SK-N-SH (cell line): ENCODE results near the gene CST6. TPM values are rescaled to one million over a fixed set of nuclear protein-coding genes. Genes with fewer than 3 reads are reported as not detected.

Experiments
- CTCF ChIA-PET: fragments of 300-600, 350-600 bp; formaldehyde crosslinking; extraction: SDS; loops from one replicate; lab custom pipeline; 2021; lab: Yijun Ruan, JAX
- POLR2A ChIA-PET: fragments of 350-600 bp; sonication (Branson Sonifier 250); formaldehyde crosslinking; extraction: SDS; loops from one replicate; lab custom pipeline; 2020; ENCODE audit warnings: antibody characterized with exemption, inconsistent platforms; lab: Yijun Ruan, JAX
- DNase-seq: peaks from one replicate; pipeline ENCODE4 v3.0.0; 2012
- H2AFZ ChIP-seq: fragments of 200-600 bp; sonication (generic); 2 replicates; pipeline ENCODE4 v1.8.1; 2016; ENCODE audit warnings: antibody characterized with exemption, mild to moderate bottlenecking, low read depth
- H3F3A ChIP-seq: fragments of 200-600 bp; sonication (generic); replicated peaks from 2 replicates; pipeline ENCODE3; 2016; ENCODE audit warnings: antibody characterized with exemption, mild to moderate bottlenecking; ENCODE audit not compliant: insufficient read depth
- H3K27ac ChIP-seq, 2 experiments: fragments of 200-500 bp in 1 of 2; fragments of 200-600 bp in 1 of 2; sonication (Bioruptor generic) in 1 of 2; sonication (generic), shearing (Covaris generic) in 1 of 2; 2 replicates each; pipeline versions ENCODE4 v1.5.1 to v1.6.1; 2014 to 2016; ENCODE audit warnings: low read depth in 2 of 2, inconsistent platforms in 1 of 2, low read length in 1 of 2, mild to moderate bottlenecking in 1 of 2, mixed read lengths in 1 of 2
- H3K27me3 ChIP-seq: fragments of 200-600 bp; sonication (generic), shearing (Covaris generic); 2 replicates; pipeline ENCODE4 v1.6.1; 2016; ENCODE audit warnings: mixed run types; ENCODE audit not compliant: insufficient read depth
- H3K36me3 ChIP-seq, 2 experiments: fragments of 200-500 bp in 1 of 2; fragments of 200-600 bp in 1 of 2; sonication (Bioruptor generic) in 1 of 2; sonication (generic) in 1 of 2; replicated peaks in 1 of 2; 2 replicates each; pipeline versions ENCODE3 to v1.5.1; 2014 to 2016; ENCODE audit warnings: low read length in 1 of 2, mild to moderate bottlenecking in 1 of 2; ENCODE audit not compliant: insufficient read depth in 2 of 2, control insufficient read depth in 1 of 2
- H3K4me1 ChIP-seq, 2 experiments: fragments of 200-500 bp in 1 of 2; fragments of 200-600 bp in 1 of 2; sonication (Bioruptor generic) in 1 of 2; sonication (generic), shearing (Covaris generic) in 1 of 2; 2 replicates each; pipeline versions ENCODE4 v1.5.1 to v1.6.1; 2014 to 2016; ENCODE audit warnings: low read depth in 1 of 2, low read length in 1 of 2, mixed run types in 1 of 2; ENCODE audit not compliant: insufficient read depth in 2 of 2, control insufficient read depth in 1 of 2
- H3K4me2 ChIP-seq: fragments of 200-600 bp; sonication (generic), shearing (Covaris generic); 2 replicates; pipeline ENCODE4 v1.6.1; 2017; ENCODE audit warnings: mixed run types
- H3K4me3 ChIP-seq, 2 experiments: fragments of 200-500 bp in 1 of 2; fragments of 200-600 bp in 1 of 2; sonication (Bioruptor generic) in 1 of 2; sonication (generic), shearing (Covaris generic) in 1 of 2; 2 replicates each; pipeline versions ENCODE4 v1.5.1 to v1.8.1; 2014 to 2016; ENCODE audit warnings: low read depth in 2 of 2, inconsistent platforms in 1 of 2, low read length in 1 of 2, mild to moderate bottlenecking in 1 of 2, mixed read lengths in 1 of 2, moderate library complexity in 1 of 2
- H3K79me2 ChIP-seq: fragments of 200-600 bp; sonication (generic); 2 replicates; pipeline ENCODE4 v1.8.1; 2017; ENCODE audit warnings: mild to moderate bottlenecking; ENCODE audit not compliant: insufficient read depth
- H3K9ac ChIP-seq: fragments of 200-600 bp; sonication (generic); 2 replicates; pipeline ENCODE4 v1.6.1; 2017; ENCODE audit warnings: mixed run types
- H3K9me2 ChIP-seq: fragments of 200-600 bp; sonication (generic); 2 replicates; pipeline ENCODE4 v1.6.1; 2017; ENCODE audit warnings: mixed run types
- H3K9me3 ChIP-seq: fragments of 200-600 bp; sonication (generic); 2 replicates; pipeline ENCODE4 v1.6.1; 2017; ENCODE audit warnings: mixed run types, mild to moderate bottlenecking, moderate library complexity
- H4K20me1 ChIP-seq: fragments of 200-600 bp; sonication (generic); 2 replicates; pipeline ENCODE4 v1.6.1; 2017; ENCODE audit warnings: mild to moderate bottlenecking, mixed run types; ENCODE audit not compliant: insufficient read depth
- CHD2 ChIP-seq: fragments of 150-350 bp; IDR thresholded peaks from 2 replicates; pipeline ENCODE4 v1.6.1; 2018; ENCODE audit warnings: low read length; ENCODE audit not compliant: partially characterized antibody
- FOSL2 ChIP-seq: IDR thresholded peaks from 2 replicates; pipeline ENCODE4 v1.4.0; 2012; ENCODE audit warnings: low read depth, mild to moderate bottlenecking, moderate library complexity, borderline replicate concordance
- GABPA ChIP-seq: IDR thresholded peaks from 2 replicates; pipeline ENCODE4 v1.4.0; 2012; ENCODE audit warnings: low read depth, mild to moderate bottlenecking
- GATA2 ChIP-seq: sonication (generic); formaldehyde crosslinking; IDR thresholded peaks from 2 replicates; pipeline ENCODE4 v1.5.0; 2020; ENCODE audit warnings: mild to moderate bottlenecking, missing genetic modification reagents
- MEF2A ChIP-seq: IDR thresholded peaks from 2 replicates; pipeline ENCODE4 v1.4.0; 2012; ENCODE audit warnings: low read depth, borderline replicate concordance
- MXI1 ChIP-seq: IDR thresholded peaks from 2 replicates; pipeline ENCODE4 v1.6.1; 2012; ENCODE audit warnings: mild to moderate bottlenecking, low read depth, low read length, improper control_type of control experiment
- NRF1 ChIP-seq: IDR thresholded peaks from 2 replicates; pipeline ENCODE4 v1.6.1; 2012; ENCODE audit warnings: low read depth, mild to moderate bottlenecking, low read length
- RCOR1 ChIP-seq: fragments of 150-350 bp; IDR thresholded peaks from 2 replicates; pipeline ENCODE4 v1.6.1; 2017; ENCODE audit warnings: antibody characterized with exemption, low read length
- RXRA ChIP-seq: IDR thresholded peaks from 2 replicates; pipeline ENCODE4 v1.4.0; 2012; ENCODE audit warnings: low read depth, mild to moderate bottlenecking, borderline replicate concordance
- SIN3A ChIP-seq: IDR thresholded peaks from 2 replicates; pipeline ENCODE4 v1.6.1; 2012; ENCODE audit warnings: low read depth, mild to moderate bottlenecking, low read length, moderate library complexity, borderline replicate concordance
- TAF1 ChIP-seq: IDR thresholded peaks from 2 replicates; pipeline ENCODE4 v1.6.1; 2012; ENCODE audit warnings: low read depth, mild to moderate bottlenecking, low read length, moderate library complexity, borderline replicate concordance
- TEAD4 ChIP-seq: IDR thresholded peaks from 2 replicates; pipeline ENCODE4 v1.4.0; 2012; ENCODE audit warnings: mild to moderate bottlenecking, borderline replicate concordance; ENCODE audit not compliant: insufficient read depth
- YY1 ChIP-seq: IDR thresholded peaks from 2 replicates; pipeline ENCODE4 v1.4.0; 2012; ENCODE audit warnings: low read depth, mild to moderate bottlenecking
- WGBS: methylation state at CpG from one replicate; pipeline ENCODE4 v1.1.6; 2017; ENCODE audit warnings: low lambda C conversion rate; 5-methylcytosine and 5-hydroxymethylcytosine counted together
- polyA plus RNA-seq, 3 experiments: library from polyadenylated mRNA; depleted of rRNA; stranded (reverse); fragments of >200 nt; gene quantifications; 2 replicates each; pipeline ENCODE4 v1.2.3, GENCODE V29; 2012
- TF ChIP-seq, protein P1 (sequence below): fragments of 150-350 bp; IDR thresholded peaks from 2 replicates; pipeline ENCODE4 v1.6.1; 2016; ENCODE audit warnings: mild to moderate bottlenecking, low read depth, low read length
- TF ChIP-seq, protein P2 (sequence below): IDR thresholded peaks from 2 replicates; pipeline ENCODE4 v1.4.0; 2012; ENCODE audit warnings: low read depth
- TF ChIP-seq, protein P3 (sequence below): IDR thresholded peaks from 2 replicates; pipeline ENCODE4; 2012
- TF ChIP-seq, protein P4 (sequence below): fragments of 200-600 bp; sonication (generic); IDR thresholded peaks from 2 replicates; pipeline ENCODE4 v1.6.1; 2017; ENCODE audit warnings: antibody characterized with exemption, mild to moderate bottlenecking, moderate library complexity

CST6 gene
- polyA plus RNA-seq, 1 of the 3 experiments (the other 2 are of a cell fraction), result 0.90 TPM

DNA sequence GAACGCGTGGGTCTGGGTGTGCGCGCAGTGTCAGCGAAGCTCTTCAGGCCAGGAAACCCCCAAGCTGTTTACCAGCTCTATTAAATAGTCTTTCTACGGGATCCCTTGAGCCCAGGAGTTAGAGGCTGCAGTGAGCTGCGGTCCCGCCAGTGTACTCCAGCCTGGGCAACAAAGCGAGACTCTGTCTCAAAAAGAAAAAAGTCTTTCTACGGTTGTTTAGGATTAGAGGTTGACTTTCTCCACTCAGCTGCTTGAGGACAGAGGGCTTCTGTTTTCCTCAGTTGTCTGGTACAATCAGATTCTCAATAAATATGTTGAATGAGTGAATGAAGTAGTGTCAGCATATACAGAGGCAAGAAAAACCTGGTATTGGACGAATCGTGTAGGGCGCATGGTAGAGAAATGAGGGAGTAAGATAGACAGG, 49.7 kb upstream of the CST6 start:
- Histone ChIP-seq H3K9ac (peak overlapping the region; percentile 100), H3K27me3 (no peaks in the 10 kb centered on the region), H3F3A (peaks cover 4% of the 10 kb centered on the region), H3K4me3 (peak overlapping the region; percentile 97 to 98), H4K20me1 (peaks cover 9% of the 10 kb centered on the region; the same call in 1 of the 2 replicates), H3K4me1 (peaks cover 8 to 14% of the 10 kb centered on the region in 2 experiments; a peak in 3 of 4 replicates), H3K36me3 (peaks cover 20 to 32% of the 10 kb centered on the region in 2 experiments), H3K27ac (peak overlapping the region; percentile 7 to 12; a peak in 1 of 4 replicates)
- CTCF ChIA-PET, result interaction anchor here (1.0 to 2.0 kb wide), 2 partner anchors 76 to 78 kb away, joined by 4 read pairs; no protein-coding TSS in a partner anchor
- POLR2A ChIA-PET, result interaction anchor here (1.1 kb wide), 1 partner anchor 37 kb away, joined by 6 read pairs; no protein-coding TSS in a partner anchor
- 5% methylated on average over 13 of the region's 13 CpGs for WGBS
- no peak for TF ChIP-seq GATA2 (CRISPR knock-in tag)
- no peak for TF ChIP-seq SIN3A
- no peak for TF ChIP-seq RXRA
- TF ChIP-seq, protein P1, sequence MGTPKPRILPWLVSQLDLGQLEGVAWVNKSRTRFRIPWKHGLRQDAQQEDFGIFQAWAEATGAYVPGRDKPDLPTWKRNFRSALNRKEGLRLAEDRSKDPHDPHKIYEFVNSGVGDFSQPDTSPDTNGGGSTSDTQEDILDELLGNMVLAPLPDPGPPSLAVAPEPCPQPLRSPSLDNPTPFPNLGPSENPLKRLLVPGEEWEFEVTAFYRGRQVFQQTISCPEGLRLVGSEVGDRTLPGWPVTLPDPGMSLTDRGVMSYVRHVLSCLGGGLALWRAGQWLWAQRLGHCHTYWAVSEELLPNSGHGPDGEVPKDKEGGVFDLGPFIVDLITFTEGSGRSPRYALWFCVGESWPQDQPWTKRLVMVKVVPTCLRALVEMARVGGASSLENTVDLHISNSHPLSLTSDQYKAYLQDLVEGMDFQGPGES, result no peak
- TF ChIP-seq FOSL2, result no peak
- no peak for TF ChIP-seq YY1
- TF ChIP-seq, protein P2, sequence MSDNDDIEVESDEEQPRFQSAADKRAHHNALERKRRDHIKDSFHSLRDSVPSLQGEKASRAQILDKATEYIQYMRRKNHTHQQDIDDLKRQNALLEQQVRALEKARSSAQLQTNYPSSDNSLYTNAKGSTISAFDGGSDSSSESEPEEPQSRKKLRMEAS, result no peak
- TF ChIP-seq CHD2, result no peak
- no peak for TF ChIP-seq MXI1
- TF ChIP-seq TEAD4, result no peak
- no peak for TF ChIP-seq MEF2A
- TF ChIP-seq GABPA, result no peak
- no peak for TF ChIP-seq RCOR1
- TF ChIP-seq, protein P3, sequence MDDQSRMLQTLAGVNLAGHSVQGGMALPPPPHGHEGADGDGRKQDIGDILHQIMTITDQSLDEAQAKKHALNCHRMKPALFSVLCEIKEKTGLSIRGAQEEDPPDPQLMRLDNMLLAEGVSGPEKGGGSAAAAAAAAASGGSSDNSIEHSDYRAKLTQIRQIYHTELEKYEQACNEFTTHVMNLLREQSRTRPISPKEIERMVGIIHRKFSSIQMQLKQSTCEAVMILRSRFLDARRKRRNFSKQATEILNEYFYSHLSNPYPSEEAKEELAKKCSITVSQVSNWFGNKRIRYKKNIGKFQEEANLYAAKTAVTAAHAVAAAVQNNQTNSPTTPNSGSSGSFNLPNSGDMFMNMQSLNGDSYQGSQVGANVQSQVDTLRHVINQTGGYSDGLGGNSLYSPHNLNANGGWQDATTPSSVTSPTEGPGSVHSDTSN, result no peak
- no peak; the same call in 1 of the 2 replicates for TF ChIP-seq NRF1
- no peak for TF ChIP-seq TAF1
- TF ChIP-seq, protein P4, sequence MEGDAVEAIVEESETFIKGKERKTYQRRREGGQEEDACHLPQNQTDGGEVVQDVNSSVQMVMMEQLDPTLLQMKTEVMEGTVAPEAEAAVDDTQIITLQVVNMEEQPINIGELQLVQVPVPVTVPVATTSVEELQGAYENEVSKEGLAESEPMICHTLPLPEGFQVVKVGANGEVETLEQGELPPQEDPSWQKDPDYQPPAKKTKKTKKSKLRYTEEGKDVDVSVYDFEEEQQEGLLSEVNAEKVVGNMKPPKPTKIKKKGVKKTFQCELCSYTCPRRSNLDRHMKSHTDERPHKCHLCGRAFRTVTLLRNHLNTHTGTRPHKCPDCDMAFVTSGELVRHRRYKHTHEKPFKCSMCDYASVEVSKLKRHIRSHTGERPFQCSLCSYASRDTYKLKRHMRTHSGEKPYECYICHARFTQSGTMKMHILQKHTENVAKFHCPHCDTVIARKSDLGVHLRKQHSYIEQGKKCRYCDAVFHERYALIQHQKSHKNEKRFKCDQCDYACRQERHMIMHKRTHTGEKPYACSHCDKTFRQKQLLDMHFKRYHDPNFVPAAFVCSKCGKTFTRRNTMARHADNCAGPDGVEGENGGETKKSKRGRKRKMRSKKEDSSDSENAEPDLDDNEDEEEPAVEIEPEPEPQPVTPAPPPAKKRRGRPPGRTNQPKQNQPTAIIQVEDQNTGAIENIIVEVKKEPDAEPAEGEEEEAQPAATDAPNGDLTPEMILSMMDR, result no peak
- TF ChIP-seq, all 33 proteins: peak for 0
- no peak for DNase-seq
- H3K9me3 ChIP-seq, result no peaks in the 10 kb centered on the region
- no peak overlapping the region for H2AFZ ChIP-seq
- H3K9me2 ChIP-seq, result no peaks in the 10 kb centered on the region
- H3K79me2 ChIP-seq, result peaks cover 57% of the 10 kb centered on the region
- peak overlapping the region; percentile 86 for H3K4me2 ChIP-seq
